ENCODE measurements around the gene USP24.

The USP24 gene

GRCh38 chr1:55055951-55056631 lies 159.1 kb downstream of the USP24 start:
- H3K4me1 Mint-ChIP-seq = peaks cover 9% of the 10 kb centered on the region
- peaks cover 5% of the 10 kb centered on the region for H3K36me3 Mint-ChIP-seq (ENCODE audit: low read depth)
- no peaks in the 10 kb centered on the region for H3K27me3 Mint-ChIP-seq (ENCODE audit: low read depth, poor library complexity)
- DNase-seq = no peak
- TF ChIP-seq, protein P1, sequence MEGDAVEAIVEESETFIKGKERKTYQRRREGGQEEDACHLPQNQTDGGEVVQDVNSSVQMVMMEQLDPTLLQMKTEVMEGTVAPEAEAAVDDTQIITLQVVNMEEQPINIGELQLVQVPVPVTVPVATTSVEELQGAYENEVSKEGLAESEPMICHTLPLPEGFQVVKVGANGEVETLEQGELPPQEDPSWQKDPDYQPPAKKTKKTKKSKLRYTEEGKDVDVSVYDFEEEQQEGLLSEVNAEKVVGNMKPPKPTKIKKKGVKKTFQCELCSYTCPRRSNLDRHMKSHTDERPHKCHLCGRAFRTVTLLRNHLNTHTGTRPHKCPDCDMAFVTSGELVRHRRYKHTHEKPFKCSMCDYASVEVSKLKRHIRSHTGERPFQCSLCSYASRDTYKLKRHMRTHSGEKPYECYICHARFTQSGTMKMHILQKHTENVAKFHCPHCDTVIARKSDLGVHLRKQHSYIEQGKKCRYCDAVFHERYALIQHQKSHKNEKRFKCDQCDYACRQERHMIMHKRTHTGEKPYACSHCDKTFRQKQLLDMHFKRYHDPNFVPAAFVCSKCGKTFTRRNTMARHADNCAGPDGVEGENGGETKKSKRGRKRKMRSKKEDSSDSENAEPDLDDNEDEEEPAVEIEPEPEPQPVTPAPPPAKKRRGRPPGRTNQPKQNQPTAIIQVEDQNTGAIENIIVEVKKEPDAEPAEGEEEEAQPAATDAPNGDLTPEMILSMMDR (IDR thresholded peaks at IDR 0.05) = no peak
- no peak overlapping the region for H3K27ac Mint-ChIP-seq
- no peaks in the 10 kb centered on the region for H3K9me3 Mint-ChIP-seq
- no peak overlapping the region for H3K4me3 Mint-ChIP-seq

DNA sequence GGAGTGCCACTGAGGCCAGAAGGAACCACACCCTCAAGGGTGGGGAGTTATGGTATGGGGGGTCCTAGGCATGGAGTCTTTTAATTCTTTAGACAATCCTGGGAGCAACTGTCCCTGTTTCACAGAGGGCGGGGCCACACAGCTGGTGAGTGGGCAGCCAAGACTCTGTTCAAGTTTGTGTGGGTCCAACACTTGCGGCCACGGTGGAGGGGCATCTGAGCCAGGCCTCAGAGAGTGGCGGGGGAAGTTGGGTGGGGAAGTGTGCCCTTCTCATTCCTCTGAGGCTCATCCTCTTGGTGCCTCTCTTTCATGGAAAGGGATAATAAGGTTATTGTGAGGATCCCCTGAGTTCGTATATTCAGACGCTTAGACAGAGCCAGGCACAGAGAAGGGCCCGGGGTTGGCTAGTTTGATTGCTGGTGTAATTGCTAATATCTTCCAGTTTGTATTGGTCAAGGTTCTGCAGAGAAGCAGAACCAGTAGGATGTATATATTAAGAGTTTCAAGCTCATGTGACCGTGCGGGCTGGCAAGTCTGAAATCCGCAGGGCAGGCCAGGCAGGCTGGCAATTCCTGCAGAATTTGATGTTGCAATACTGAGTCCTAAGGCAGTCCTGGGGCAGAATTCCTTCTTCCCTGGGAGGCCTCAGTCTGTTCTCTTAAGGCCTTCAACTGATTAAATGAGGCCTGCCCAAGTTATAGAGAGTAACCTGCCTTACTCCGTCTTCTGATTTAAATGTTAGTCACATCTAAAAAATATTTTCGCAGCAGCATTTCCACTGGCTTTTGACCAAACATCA lies 159.9 kb downstream of the USP24 start:
- H3K27ac Mint-ChIP-seq = no peak overlapping the region

GRCh38 chr1:55054396-55054795 lies 160.8 kb downstream of the USP24 start:
- Mint-ChIP-seq H3K4me1 (peaks cover 13% of the 10 kb centered on the region), H3K27ac (no peak overlapping the region), H3K4me3 (no peak overlapping the region), H3K36me3 (ENCODE audit: low read depth) (peaks cover 5% of the 10 kb centered on the region), H3K9me3 (no peaks in the 10 kb centered on the region), H3K27me3 (ENCODE audit: low read depth, poor library complexity) (no peaks in the 10 kb centered on the region)
- no peak for DNase-seq
- TF ChIP-seq, protein P1 (IDR thresholded peaks at IDR 0.05) = no peak

More for the DNA sequence above, 159.9 kb downstream of the USP24 start:
- peaks cover 5% of the 10 kb centered on the region for H3K36me3 Mint-ChIP-seq (ENCODE audit: low read depth)
- no peak overlapping the region for H3K4me3 Mint-ChIP-seq
- TF ChIP-seq, protein P1 (IDR thresholded peaks at IDR 0.05) = no peak
- no peak for DNase-seq
- no peaks in the 10 kb centered on the region for H3K9me3 Mint-ChIP-seq
- no peaks in the 10 kb centered on the region for H3K27me3 Mint-ChIP-seq (ENCODE audit: low read depth, poor library complexity)
- peaks cover 13% of the 10 kb centered on the region for H3K4me1 Mint-ChIP-seq

DNA sequence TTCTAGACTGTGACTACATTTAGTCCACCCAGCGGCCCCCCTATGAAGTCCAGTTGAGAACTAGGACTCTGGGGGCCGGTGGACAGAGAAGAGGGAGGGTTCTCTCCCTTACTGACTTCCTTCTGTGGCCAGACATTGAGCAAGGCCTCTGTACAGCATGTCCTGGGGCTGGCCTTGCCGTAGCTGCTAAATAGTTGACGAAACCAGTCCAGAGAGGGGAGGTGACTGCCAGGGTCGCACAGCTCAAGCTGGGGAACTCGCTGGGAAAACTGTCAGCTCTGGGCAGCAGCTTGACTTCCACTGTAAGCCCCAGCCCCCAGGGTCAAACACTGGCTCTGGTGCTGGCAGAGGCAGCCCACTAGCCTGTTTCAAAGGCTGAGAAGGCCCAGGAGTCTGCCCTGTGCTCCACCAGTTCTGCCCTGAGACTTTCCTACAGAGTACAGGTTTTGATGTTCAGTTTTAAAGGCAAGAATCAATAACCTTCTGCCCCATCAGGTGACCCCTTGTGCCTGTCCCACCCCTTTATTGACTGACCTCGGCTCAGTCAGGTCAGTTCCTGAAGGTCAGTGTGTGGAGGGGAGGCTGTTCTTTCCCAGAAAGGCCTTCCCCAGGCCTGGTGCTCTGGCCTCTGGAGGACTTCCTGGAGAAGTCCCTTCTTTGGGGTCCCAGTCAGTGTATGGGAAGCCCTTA lies 161.8 kb downstream of the USP24 start:
- TF ChIP-seq, protein P1 (IDR thresholded peaks at IDR 0.05) = no peak
- Mint-ChIP-seq H3K4me3 (no peak overlapping the region), H3K27me3 (ENCODE audit: low read depth, poor library complexity) (no peaks in the 10 kb centered on the region), H3K4me1 (peaks cover 18% of the 10 kb centered on the region), H3K27ac (no peak overlapping the region), H3K36me3 (ENCODE audit: low read depth) (peaks cover 5% of the 10 kb centered on the region), H3K9me3 (no peaks in the 10 kb centered on the region)
- no peak for DNase-seq

GRCh38 chr1:55052221-55053142 lies 162.7 kb downstream of the USP24 start:
- DNase-seq = no peak
- TF ChIP-seq, protein P1 (IDR thresholded peaks at IDR 0.05) = no peak
- Mint-ChIP-seq H3K4me3 (no peak overlapping the region), H3K9me3 (no peaks in the 10 kb centered on the region), H3K4me1 (peaks cover 23% of the 10 kb centered on the region), H3K27ac (peak overlapping the region; percentile 4), H3K27me3 (ENCODE audit: low read depth, poor library complexity) (no peaks in the 10 kb centered on the region), H3K36me3 (ENCODE audit: low read depth) (peaks cover 5% of the 10 kb centered on the region)

Data from nephron progenitor cell (in vitro differentiated cells).